Breast epithelium (tissue), 3 donors: ENCODE results near the gene ADGRF3.

Source experiments
- POLR2A ChIP-seq: fragments of 450-650 bp; IDR thresholded peaks from one replicate; pipeline ENCODE4 v1.6.1; 2016; ENCODE audit warnings: antibody characterized with exemption, mild to moderate bottlenecking, moderate library complexity
- POLR2AphosphoS5 ChIP-seq, 3 donors: sonication (generic); formaldehyde crosslinking; IDR thresholded peaks; one replicate each; pipeline ENCODE4 v1.6.1; 2017; ENCODE audit warnings: antibody characterized with exemption in 3 of 3
- TF ChIP-seq, protein P1 (sequence below), 3 donors: fragments of 450-650 bp; IDR thresholded peaks; one replicate each; pipeline ENCODE4 v1.5.1; 2016 to 2017; ENCODE audit warnings: antibody characterized with exemption in 3 of 3, mild to moderate bottlenecking in 3 of 3, moderate library complexity in 3 of 3

DNA sequence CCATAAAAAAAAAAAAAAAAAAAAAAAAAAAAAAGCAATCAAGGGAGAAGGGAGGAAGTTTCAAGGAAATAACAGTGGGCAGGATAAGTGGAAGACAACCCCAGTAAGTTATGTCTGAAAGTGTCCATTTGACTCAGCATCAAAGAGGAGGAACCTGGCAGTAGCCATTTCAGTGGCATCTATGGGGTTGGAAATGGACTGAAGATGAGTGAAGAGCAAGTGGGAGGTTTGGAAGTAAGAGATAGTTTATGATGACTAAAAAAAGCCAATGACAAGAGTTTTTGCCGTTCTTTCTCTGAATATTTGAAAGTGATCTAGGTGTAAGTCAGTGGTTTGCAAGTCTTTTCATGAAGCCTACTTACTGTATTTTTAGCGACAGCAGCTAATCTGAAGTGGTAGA is 9.9 kb downstream of the ADGRF3 start:
- no peak for TF ChIP-seq POLR2A
- TF ChIP-seq, protein P1, sequence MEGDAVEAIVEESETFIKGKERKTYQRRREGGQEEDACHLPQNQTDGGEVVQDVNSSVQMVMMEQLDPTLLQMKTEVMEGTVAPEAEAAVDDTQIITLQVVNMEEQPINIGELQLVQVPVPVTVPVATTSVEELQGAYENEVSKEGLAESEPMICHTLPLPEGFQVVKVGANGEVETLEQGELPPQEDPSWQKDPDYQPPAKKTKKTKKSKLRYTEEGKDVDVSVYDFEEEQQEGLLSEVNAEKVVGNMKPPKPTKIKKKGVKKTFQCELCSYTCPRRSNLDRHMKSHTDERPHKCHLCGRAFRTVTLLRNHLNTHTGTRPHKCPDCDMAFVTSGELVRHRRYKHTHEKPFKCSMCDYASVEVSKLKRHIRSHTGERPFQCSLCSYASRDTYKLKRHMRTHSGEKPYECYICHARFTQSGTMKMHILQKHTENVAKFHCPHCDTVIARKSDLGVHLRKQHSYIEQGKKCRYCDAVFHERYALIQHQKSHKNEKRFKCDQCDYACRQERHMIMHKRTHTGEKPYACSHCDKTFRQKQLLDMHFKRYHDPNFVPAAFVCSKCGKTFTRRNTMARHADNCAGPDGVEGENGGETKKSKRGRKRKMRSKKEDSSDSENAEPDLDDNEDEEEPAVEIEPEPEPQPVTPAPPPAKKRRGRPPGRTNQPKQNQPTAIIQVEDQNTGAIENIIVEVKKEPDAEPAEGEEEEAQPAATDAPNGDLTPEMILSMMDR (IDR thresholded peaks at IDR 0.05): no peak
- no peak for TF ChIP-seq POLR2AphosphoS5 (IDR thresholded peaks at IDR 0.05)
